HepG2 (cell line): ENCODE results near the gene PEX14. TPM values are rescaled to one million over a fixed set of nuclear protein-coding genes. Genes with fewer than 3 reads are reported as not detected.

Experiments used
- ATAC-seq: fragments of 200-7000 bp; cut with Tn5 transposase; 3 replicates; pipeline ENCODE4 v1.9.1; 2020; ENCODE audit warnings: mild to moderate bottlenecking, moderate library complexity
- BruUV-seq: library from RNA; stranded (reverse); fragments of 400-500 nt; replicated peaks from 2 replicates; lab custom pipeline; 2021; lab: Mats Ljungman, UMichigan
- CTCF ChIA-PET: fragments of 300-600 bp; formaldehyde crosslinking; extraction: SDS; loops from one replicate; lab custom pipeline; 2021; ENCODE audit warnings: low total read pairs, inconsistent platforms, low intra/inter-chr PET ratio; lab: Yijun Ruan, JAX
- POLR2A ChIA-PET: fragments of 350-600 bp; sonication (Branson Sonifier 250); formaldehyde crosslinking; loops from one replicate; lab custom pipeline; 2020; ENCODE audit warnings: antibody characterized with exemption, inconsistent platforms; lab: Yijun Ruan, JAX
- DNase-seq: peaks from one replicate; pipeline ENCODE4 v3.0.0-alpha.2; 2015; ENCODE audit warnings: low spot score
- FAIRE-seq: peaks from 3 replicates; lab custom pipeline; 2011; peaks lifted over from hg19 to GRCh38; lab: Jason Lieb, UNC
- H2AFZ ChIP-seq: one replicate; pipeline ENCODE4 v1.6.1; 2011; ENCODE audit warnings: low read length, inconsistent platforms
- H3K27ac ChIP-seq: fragments of 300-600 bp; 3 replicates; pipeline ENCODE4 v1.8.0; 2011; ENCODE audit warnings: mixed run types, mild to moderate bottlenecking, mixed read lengths, low read length, inconsistent platforms; ENCODE audit not compliant: insufficient read depth; ENCODE audit errors: extremely low read length
- H3K27me3 ChIP-seq, 2 experiments: fragments of 200-600 bp in 1 of 2; 2 replicates in 1 of 2; 3 replicates in 1 of 2; pipeline versions ENCODE4 v1.6.0 to v1.8.0; 2011; ENCODE audit warnings: low read length in 2 of 2, mild to moderate bottlenecking in 2 of 2, moderate library complexity in 2 of 2, inconsistent platforms in 1 of 2; ENCODE audit not compliant: insufficient read depth in 2 of 2, control insufficient read depth in 1 of 2
- H3K36me3 ChIP-seq, 2 experiments: fragments of 200-600 bp in 1 of 2; replicated peaks in 1 of 2; 2 replicates in 1 of 2; 3 replicates in 1 of 2; pipeline versions ENCODE4 v1.5.1 to v1.8.0; 2011; ENCODE audit warnings: low read length in 2 of 2, inconsistent platforms in 1 of 2; ENCODE audit not compliant: insufficient read depth in 2 of 2, control insufficient read depth in 1 of 2
- H3K4me1 ChIP-seq: 2 replicates; pipeline ENCODE4 v1.5.1; 2012; ENCODE audit warnings: low read length, inconsistent platforms; ENCODE audit not compliant: insufficient read depth
- H3K4me2 ChIP-seq: 2 replicates; pipeline ENCODE4 v1.6.0; 2011; ENCODE audit warnings: low read depth, low read length, inconsistent platforms
- H3K4me3 ChIP-seq, 3 experiments: fragments of 200-600 bp in 1 of 3; sonication (generic), shearing (Covaris generic) in 1 of 3; replicated peaks in 1 of 3; 2 replicates each; pipeline ENCODE4 v1.5.1; 2011 to 2016; ENCODE audit warnings: low read length in 3 of 3, inconsistent platforms in 2 of 3, low read depth in 2 of 3, mild to moderate bottlenecking in 2 of 3, control low read depth in 1 of 3, mixed read lengths in 1 of 3; ENCODE audit not compliant: insufficient read depth in 1 of 3
- H3K79me2 ChIP-seq: one replicate; pipeline ENCODE4 v1.6.1; 2011; ENCODE audit warnings: low read length, inconsistent platforms; ENCODE audit not compliant: insufficient read depth
- H3K9ac ChIP-seq: 2 replicates; pipeline ENCODE4 v1.6.0; 2011; ENCODE audit warnings: mild to moderate bottlenecking, low read depth, low read length, inconsistent platforms; ENCODE audit not compliant: insufficient read depth
- H3K9me3 ChIP-seq: 2 replicates; pipeline ENCODE4 v1.5.1; 2012; ENCODE audit warnings: mild to moderate bottlenecking, low read length
- H4K20me1 ChIP-seq: 2 replicates; pipeline ENCODE4 v1.6.0; 2011; ENCODE audit warnings: inconsistent platforms, mild to moderate bottlenecking, low read length, moderate library complexity; ENCODE audit not compliant: insufficient read depth
- ADNP ChIP-seq: sonication (generic); formaldehyde crosslinking; IDR thresholded peaks from 2 replicates; pipeline ENCODE4 v1.4.0; 2020; ENCODE audit warnings: missing genetic modification reagents
- CHD4 ChIP-seq: fragments of 200-600 bp; sonication (generic); IDR thresholded peaks from 2 replicates; pipeline ENCODE4 v1.7.0; 2017; ENCODE audit warnings: mild to moderate bottlenecking, low read length, borderline replicate concordance
- GABPB1 ChIP-seq: IDR thresholded peaks from 2 replicates; pipeline ENCODE4 v1.6.1; 2016; ENCODE audit warnings: mild to moderate bottlenecking, missing genetic modification reagents, moderate library complexity, missing compliant biosample characterization
- KAT8 ChIP-seq: IDR thresholded peaks from 2 replicates; pipeline ENCODE4 v1.6.1; 2016; ENCODE audit warnings: missing genetic modification reagents, missing compliant biosample characterization
- KMT2A ChIP-seq: sonication (generic); formaldehyde crosslinking; IDR thresholded peaks from 2 replicates; pipeline ENCODE4 v1.4.0; 2020; ENCODE audit warnings: missing genetic modification reagents
- MXD4 ChIP-seq: IDR thresholded peaks from 2 replicates; pipeline ENCODE4 v1.6.1; 2016; ENCODE audit warnings: mild to moderate bottlenecking, missing biosample characterization, missing genetic modification reagents
- NCOR1 ChIP-seq: fragments of 200-600 bp; sonication (generic); IDR thresholded peaks from 2 replicates; pipeline ENCODE4 v1.7.0; 2017; ENCODE audit warnings: antibody characterized with exemption, low read length, borderline replicate concordance
- ZNF282 ChIP-seq: fragments of 450-650 bp; IDR thresholded peaks from 2 replicates; pipeline ENCODE4 v1.6.1; 2018; ENCODE audit not compliant: partially characterized antibody
- ZNF34 ChIP-seq: sonication (generic); formaldehyde crosslinking; IDR thresholded peaks from 2 replicates; pipeline ENCODE4 v1.4.0; 2020; ENCODE audit warnings: mild to moderate bottlenecking, missing genetic modification reagents, borderline replicate concordance
- ZNF607 ChIP-seq: sonication (generic); formaldehyde crosslinking; IDR thresholded peaks from 2 replicates; pipeline ENCODE4 v1.5.1; 2020; ENCODE audit warnings: missing genetic modification reagents, mild to moderate bottlenecking, borderline replicate concordance
- WGBS: methylation state at CpG from one replicate; pipeline ENCODE4 v1.1.6; 2017; ENCODE audit warnings: low lambda C conversion rate; 5-methylcytosine and 5-hydroxymethylcytosine counted together
- in situ Hi-C: cut with HindIII; loops from 2 replicates; pipeline ENCODE4 v1.10.0; 2017; ENCODE audit warnings: low pct_unique_long_range_greater_than_20kb; ENCODE audit not compliant: extremely low pct_ligation_motif_present
- intact Hi-C: fragments of 100-400 bp; cut with micrococcal nuclease; formaldehyde crosslinking; loops from one replicate; pipeline ENCODE4 v1.10.0; 2022; ENCODE audit not compliant: unreplicated experiment
- polyA plus RNA-seq, 8 experiments: library from polyadenylated mRNA; depleted of rRNA in 3 of 8; stranded (reverse) in 7 of 8; unstranded in 1 of 8; fragments of >200 nt; fragmentation: Illumina TruSeq in 4 of 8; extraction: Trizol in 4 of 8; gene quantifications; 2 replicates each; pipeline versions ENCODE4 v1.2.1 to v1.2.3, GENCODE V29; 2011 to 2016; ENCODE audit warnings: low read depth in 4 of 8, missing spikeins in 1 of 8, mixed read lengths in 1 of 8; ENCODE audit not compliant: insufficient read depth in 1 of 8
- total RNA-seq, 5 experiments: library from RNA; depleted of rRNA; stranded (reverse); fragments of >200 nt; fragmentation: Illumina TruSeq; extraction: Trizol; gene quantifications; 2 replicates each; pipeline ENCODE4 v1.2.3, GENCODE V29; 2016; ENCODE audit warnings: low read depth in 1 of 5
- TF ChIP-seq, protein P1 (sequence below): sonication (generic); formaldehyde crosslinking; IDR thresholded peaks from 2 replicates; pipeline ENCODE4 v1.4.0; 2020; ENCODE audit warnings: missing genetic modification reagents
- TF ChIP-seq, protein P2 (sequence below): sonication (generic); formaldehyde crosslinking; IDR thresholded peaks from 2 replicates; pipeline ENCODE4 v1.5.1; 2020; ENCODE audit warnings: mild to moderate bottlenecking, missing genetic modification reagents

The PEX14 gene
- total and polyA plus RNA-seq, 2 of the 13 experiments (the other 11 are each of a cell fraction or from before 2014, with no cell fraction given): 6.5 to 9.9 TPM

DNA sequence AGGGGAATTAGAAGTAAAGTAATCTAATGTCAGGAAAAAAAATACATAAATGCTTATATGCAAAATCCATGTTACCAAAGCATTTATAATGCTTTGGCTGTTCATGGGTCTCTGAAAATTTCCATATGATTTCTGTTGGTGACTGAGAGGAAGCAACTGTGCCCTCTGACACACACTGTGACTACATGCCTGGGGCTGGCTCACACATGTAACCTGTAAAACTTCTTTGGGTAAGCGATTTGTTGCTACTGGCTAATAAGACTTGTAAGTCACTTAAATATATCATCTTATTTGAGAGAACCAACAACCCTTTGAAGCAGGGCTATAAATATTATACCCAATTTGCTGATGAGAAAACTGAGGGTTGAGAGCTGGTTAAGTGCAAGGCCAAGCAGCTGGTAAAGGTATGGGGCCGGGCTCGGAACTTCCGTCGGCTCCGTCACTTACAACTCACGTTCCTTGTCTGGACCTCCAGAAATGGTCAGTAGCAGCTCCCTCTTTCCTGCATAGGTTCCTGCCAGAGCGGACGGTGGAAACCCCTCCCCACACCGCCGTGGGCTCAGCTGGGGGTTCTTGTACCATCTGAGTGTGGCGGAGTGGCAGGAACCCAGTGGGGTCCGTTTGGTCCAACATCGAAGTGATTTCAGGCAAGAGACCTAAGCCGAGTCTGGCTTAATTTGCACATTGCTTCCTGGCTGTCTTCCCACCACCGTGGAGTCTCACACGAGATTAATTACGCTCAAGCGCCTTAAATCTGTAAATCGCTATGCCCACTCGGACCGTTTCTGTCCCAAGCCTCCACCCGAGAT is 3.1 kb upstream of the PEX14 start (continued):
- TF ChIP-seq ZNF282 (no peak), CHD4 (peak; percentile 73; the same call in 1 of the 2 replicates), KAT8 (CRISPR knock-in tag) (no peak), ADNP (peak; percentile 82; the same call in 1 of the 2 replicates), MXD4 (CRISPR knock-in tag) (no peak), GABPB1 (CRISPR knock-in tag) (no peak)

DNA sequence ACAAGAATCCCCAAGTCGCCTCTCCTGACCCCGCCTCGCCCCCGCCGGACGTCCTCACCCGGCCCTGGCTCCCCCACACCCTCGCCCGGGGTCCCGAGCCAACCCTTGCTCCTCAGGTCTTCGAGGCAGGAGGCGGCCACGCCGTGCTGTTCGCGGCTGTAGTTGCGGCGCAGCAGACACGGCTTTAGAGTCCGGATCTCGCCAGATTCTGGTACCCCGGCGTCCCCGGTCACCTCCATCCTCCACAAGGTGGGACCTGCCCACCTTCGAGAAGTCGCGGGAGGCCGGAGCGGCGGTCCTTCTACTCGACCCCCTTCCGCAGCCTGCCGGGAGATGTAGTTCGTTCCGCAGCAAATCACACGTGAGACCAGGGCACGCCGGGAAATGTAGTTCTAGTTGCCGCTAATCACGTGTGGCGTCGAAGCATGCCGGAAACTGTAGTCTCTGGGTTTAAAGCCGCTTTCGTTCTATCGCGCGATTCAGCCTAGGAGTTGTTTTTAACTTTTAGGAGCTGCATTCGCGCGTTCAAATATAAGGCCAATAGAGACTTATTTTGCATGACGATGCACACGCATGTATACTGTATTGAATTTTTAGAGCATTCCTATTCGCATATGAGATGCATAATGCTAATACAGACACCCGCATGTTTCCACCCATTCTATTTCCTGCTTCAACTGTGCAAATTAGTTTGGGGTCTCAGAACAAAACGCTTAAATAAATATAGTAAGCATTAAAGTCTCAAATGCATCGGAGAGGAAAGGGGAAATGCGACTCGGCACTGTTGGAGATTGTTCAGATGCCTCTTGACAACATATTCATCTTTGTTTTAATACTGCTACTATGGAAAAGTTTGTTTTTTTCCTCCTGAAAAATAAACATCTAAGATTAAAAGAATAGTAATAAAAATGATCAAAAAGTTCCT is 2.3 kb upstream of the PEX14 start, which contains the start of gene DFFA:
Gene DFFA, minus strand, starts transcription at position 310 of the 925 bp plus-strand sequence. Its CDS starts 71 bp downstream, at position 239.
- intact Hi-C loops: loop anchor here (5.0 kb wide), 1 partner anchor 40 kb away; the partner anchor contains the start of gene CENPS
- Histone ChIP-seq H3K4me3 (peak within 1 kb of the TSS; percentile 74 to 83 (median 77)), H3K4me1 (peaks cover 43% of the 10 kb centered on the region), H3K27me3 (no peaks in the 10 kb centered on the region; a peak in 1 of 5 replicates), H3K27ac (peak within 1 kb of the TSS; percentile 70), H3K9me3 (no peaks in the 10 kb centered on the region), H3K36me3 (peaks cover 8 to 18% of the 10 kb centered on the region in 2 experiments; a peak in 4 of 5 replicates), H3K9ac (peak within 1 kb of the TSS; percentile 79), H3K79me2 (peaks cover 28% of the 10 kb centered on the region), H2AFZ (no peak within 1 kb of the TSS), H4K20me1 (no peaks in the 10 kb centered on the region), H3K4me2 (peak within 1 kb of the TSS; percentile 83)
- no TSS peak for BruUV-seq
- CTCF ChIA-PET: no interaction called here
- ATAC-seq: peak; percentile 86
- peak; percentile 91 for FAIRE-seq
- POLR2A ChIA-PET: interaction anchor here (0.8 to 1.1 kb wide), 4 partner anchors 15 to 258 kb away, joined by 3 to 4 read pairs (median 4); partner anchors contain the start of gene CENPS
- DNase-seq: peak; percentile 95
- in situ Hi-C loops: loop anchor here (10.0 kb wide), 1 partner anchor 88 kb away; no protein-coding TSS in a partner anchor
- WGBS: under 1% methylated on average over 42 of the region's 59 CpGs
- TF ChIP-seq ZNF34 (0 out of 2 replicates have a peak, but pooled peaks have one; percentile 50), KMT2A (peak; percentile 86), NCOR1 (no peak), ZNF607 (CRISPR knock-in tag) (0 out of 2 replicates have a peak, but pooled peaks have one; percentile 81)
- TF ChIP-seq, protein P1, sequence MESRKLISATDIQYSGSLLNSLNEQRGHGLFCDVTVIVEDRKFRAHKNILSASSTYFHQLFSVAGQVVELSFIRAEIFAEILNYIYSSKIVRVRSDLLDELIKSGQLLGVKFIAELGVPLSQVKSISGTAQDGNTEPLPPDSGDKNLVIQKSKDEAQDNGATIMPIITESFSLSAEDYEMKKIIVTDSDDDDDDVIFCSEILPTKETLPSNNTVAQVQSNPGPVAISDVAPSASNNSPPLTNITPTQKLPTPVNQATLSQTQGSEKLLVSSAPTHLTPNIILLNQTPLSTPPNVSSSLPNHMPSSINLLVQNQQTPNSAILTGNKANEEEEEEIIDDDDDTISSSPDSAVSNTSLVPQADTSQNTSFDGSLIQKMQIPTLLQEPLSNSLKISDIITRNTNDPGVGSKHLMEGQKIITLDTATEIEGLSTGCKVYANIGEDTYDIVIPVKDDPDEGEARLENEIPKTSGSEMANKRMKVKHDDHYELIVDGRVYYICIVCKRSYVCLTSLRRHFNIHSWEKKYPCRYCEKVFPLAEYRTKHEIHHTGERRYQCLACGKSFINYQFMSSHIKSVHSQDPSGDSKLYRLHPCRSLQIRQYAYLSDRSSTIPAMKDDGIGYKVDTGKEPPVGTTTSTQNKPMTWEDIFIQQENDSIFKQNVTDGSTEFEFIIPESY (CRISPR knock-in tag): 0 out of 2 replicates have a peak, but pooled peaks have one; percentile 74
- TF ChIP-seq, protein P2, sequence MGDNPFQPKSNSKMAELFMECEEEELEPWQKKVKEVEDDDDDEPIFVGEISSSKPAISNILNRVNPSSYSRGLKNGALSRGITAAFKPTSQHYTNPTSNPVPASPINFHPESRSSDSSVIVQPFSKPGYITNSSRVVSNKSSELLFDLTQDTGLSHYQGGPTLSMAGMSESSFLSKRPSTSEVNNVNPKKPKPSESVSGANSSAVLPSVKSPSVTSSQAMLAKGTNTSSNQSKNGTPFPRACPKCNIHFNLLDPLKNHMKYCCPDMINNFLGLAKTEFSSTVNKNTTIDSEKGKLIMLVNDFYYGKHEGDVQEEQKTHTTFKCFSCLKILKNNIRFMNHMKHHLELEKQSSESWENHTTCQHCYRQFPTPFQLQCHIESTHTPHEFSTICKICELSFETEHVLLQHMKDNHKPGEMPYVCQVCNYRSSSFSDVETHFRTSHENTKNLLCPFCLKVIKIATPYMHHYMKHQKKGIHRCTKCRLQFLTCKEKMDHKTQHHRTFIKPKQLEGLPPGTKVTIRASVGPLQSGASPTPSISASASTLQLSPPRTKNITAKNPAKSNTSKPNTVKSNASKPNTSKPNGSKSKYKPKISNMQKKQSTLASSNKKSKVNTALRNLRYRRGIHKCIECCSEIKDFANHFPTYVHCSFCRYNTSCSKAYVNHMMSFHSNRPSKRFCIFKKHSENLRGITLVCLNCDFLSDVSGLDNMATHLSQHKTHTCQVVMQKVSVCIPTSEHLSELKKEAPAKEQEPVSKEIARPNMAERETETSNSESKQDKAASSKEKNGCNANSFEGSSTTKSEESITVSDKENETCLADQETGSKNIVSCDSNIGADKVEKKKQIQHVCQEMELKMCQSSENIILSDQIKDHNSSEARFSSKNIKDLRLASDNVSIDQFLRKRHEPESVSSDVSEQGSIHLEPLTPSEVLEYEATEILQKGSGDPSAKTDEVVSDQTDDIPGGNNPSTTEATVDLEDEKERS: no peak
